Measurements from ENCODE around the gene SLC49A4.

Gene SLC49A4

DNA sequence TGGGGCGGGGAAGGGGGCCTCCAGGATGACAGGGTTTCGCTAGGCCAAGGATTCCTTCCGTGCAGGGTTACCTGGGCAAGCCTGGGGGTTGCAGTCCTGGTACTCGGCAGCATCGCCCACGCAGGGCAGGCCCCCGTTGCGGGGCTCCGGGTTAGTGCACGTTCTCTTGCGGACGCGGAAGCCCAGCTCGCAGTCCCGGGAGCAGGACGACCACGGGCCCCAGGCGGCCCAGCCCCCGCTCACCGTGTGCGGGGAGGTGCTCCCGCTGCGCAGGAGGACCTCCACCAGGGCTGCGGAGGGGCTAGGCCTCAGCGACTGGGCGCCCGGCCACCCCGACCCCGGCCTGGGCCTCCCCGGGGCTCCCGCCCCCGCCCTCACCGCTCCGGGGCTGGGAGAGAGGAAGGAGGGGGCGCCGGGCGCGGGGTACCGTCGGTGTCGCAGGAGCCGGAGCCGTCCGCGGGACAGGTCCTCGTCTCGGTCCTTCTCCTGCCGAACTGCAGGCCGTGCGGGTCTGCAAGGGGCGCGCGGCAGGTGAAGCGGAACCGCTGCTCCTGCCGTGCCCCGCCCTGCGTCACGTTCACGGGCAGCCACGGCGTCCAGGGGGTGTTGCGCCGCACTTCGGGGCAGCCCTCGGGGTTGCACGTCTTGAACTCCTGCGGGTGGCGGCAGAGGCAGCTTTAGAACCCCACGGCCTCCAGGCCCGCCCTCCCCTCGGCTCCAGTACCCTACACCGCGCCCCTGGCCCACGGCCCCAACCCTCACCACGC lies 118.1 kb downstream of the SLC49A4 start:
- no peak for DNase-seq

DNA sequence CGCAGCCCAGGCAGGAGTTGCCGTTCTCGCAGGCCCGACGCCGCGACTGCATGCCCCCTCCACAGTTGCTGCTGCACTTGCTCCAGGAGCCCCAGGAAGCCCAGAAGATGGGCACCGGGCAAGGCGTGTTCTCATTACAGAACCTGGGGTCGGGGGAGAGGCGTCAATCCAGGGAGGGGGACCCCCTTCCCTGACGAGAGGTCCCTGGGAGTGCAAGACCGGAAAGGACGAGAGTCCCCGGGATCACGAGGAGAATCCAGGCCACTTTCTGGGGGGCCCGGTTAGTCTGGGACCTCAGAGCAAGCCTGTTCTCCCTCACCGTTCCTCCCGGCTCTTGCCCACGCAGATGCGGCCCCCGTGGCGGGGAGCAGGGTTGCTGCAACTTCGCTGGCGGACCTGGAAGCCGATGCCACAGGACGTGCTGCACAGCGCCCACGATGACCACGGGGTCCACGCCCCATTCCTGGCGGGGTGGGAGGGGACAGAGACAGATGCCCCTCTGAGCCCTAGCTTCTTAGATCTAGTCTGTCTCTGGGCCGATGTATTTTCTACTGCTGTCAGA lies 118.8 kb downstream of the SLC49A4 start:
- DNase-seq = no peak

DNA sequence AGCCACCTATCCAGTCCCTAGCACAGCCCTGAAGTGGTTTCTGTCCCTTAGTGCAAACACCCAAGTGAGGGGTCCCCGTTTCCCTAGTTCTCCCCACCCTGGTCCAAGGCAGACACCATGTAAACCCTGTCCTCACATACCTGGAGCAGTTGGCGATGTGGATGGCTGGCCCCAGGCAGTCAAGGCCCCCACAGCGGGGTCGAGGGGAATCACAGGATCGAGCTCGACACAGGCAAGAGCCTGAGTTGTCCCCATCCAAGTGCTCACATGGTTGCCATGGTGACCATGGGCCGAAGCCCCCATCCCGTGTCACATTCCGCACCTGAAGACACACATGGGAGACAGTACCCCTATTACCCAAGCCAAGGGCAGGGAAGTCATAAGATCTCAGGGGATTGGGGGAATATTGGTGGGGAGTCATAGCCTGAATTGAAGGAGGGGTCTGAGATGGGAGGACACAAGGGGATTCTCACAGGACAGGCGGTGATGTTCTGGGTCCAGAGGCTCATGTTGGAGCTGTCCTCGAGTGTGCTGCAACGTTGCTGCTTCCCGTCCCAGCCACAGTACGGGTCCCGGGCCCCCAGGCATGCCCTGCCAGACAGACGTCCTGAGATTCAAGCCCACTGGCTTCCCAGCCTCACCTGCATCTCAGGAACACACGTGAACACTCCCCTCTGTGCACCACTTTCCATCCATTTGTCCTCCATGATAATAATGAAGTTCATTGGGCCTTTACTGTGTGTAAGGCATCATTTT lies 120.6 kb downstream of the SLC49A4 start:
- DNase-seq = no peak

DNA sequence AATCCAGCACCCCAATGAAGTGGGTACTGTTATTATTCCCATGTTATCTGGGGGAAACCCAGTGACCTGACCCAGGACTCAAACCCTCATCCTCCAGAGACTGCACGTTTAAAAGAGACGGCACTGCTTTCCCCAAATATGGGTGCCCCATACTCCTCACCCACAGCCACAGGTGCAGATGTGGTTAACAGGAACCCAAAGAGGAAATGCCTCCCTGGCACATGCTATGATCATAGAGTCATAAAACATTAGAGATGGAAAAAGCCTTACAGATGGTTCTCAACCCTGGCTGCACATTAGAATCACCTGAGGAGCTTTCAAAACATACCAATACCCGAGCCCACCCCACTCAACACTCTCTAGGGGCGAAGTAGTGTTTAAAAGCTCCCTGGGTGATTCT lies 121.2 kb downstream of the SLC49A4 start:
- no peak for DNase-seq

DNA sequence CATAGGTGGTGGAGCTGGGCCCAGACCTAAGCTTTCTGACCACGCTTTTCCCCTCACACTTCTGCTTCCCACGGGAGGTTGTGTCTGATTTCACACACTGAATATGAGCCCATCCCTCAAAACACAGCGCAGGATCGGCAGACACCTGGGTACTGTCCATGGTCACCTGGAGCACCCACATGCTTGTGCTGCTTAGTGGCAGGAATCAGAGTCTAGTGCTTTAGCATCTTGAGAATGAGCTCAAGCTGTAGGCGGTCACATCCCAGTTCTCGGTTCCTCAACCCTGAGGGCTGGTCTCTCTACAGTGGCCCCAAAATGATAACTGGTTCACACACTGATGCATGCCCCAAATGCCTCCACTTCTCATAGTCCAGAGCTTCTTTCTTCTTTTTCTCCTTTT lies 121.7 kb downstream of the SLC49A4 start:
- no peak for DNase-seq

DNA sequence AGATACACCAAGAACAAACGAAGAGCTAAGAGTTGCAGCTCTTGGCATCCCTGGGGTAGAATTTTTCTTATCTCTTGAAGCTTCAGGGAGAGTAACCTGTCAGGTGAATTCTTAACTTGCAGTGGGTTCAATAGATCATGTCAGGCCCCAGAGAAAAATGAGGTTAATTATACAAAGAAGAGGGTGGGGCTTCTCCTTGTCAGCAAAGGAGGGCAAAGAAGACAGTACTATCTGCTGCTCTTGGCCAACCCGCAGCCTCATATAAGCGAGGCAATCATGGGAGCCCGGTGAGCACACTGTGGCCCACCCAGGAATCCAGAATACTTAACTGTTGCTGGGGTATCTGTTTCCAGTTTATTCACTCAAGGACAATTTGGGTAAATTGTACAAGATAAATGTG lies 122.5 kb downstream of the SLC49A4 start:
- DNase-seq = no peak

DNA sequence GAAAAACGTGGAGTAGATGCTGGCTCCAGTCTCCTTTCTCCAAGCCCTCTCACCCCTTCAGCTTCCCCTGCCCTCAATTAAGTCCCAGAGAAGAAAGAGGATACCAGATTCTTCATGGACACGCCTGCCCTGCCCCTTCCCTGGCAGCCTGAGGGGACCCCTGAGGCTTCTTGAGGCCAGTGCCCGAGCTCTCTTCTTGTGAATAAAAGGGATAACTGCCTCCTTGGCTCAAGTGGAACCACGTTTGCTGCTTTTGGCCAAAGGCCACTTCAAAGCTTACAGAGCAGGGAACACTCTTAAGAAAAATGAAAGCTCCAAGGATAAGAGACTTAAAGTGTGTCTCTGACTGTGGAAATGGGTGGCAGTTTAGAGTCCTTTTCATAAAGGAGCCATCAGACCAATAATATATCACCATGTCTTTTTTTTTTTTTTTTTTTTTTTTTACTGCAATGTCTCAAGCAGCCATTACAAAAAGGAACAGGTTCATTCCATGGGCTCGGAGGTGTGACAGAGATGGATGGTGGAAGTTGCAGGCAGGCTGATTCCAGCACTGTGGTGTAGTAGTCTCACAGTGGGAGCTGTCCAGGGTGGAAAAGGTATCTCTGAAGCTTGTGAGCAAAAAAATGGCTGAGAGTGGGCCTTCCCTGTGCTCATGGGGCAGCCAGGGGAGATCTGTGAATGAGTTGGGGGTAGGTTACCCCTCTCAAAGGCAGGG lies 123.9 kb downstream of the SLC49A4 start:
- no peak for DNase-seq

DNA sequence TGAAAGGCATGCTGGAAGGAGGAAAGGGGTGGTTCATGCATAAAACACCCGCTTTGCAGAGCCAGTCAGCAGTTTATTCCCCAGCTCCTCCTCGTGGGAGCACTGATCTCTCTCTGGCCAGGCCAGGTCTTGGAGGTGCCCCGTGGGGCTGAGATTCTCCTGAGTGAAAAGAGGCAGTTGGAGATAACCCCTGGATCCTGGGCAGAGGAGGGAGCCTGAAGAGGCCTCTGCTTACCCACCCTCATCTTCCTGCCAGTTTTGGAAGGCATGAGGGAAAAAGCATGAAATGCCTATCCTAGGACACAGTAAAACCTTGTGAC lies 124.4 kb downstream of the SLC49A4 start:
- no peak for DNase-seq

DNA sequence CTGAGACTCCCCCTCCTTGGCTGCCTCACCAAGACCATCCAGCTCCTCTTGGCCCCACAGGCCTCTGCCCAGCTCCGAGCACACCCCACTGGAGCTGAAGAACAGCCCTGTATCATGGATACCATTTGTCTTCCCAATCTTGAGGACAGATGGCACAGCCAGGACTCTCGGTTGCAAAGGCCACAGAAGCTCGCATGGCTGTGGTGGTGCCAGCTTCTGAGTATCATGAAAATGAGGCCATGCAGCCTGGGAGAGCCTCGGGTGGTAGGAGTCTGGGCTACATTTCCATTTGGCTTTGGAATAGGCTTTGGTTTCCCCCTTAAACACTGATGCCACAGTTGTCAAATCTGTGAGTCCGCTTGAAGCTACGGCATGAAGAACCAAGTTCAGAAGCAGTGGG lies 126.1 kb downstream of the SLC49A4 start:
- no peak for DNase-seq

DNA sequence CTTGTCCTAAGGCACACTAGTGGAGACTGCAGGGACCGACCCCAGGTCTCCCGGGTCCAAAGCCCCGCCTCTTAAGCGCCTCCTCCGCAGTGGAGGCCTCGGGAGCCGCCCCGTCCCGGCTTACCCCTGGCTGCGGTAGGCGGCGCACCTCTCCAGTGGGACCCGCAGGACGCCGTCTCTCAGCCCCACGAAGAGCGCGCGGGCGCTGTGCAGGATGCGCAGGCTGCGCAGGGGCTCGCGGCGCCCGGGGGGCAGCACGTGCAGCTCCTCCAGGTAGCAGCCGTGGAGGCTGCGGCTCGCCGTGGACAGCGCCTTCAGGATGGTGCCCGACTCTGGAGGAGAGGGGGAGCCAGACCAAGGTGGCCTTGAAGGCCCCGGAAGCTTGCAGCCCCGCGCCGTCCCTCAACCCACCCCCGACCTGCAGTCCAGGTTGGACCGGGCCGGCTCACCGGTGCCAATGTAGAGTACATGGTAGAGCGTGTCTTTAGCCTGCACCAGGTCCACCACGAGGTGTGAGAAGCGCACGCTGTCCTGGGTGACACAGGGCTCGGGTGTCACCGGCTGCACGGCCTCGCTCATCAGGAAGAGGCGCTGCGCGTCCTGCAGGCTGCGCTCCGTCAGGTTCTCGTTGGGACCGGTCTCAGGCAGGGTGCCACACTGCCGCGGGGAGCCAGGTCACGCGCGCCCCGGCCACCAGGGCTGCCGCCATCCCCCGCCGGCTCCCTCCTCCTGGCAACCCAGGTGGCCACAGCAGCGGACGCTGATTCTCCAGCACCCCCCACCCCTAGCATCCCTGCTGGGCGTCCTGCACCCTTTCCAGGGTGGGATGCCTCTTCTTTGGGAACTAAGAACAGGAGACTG lies 127.2 kb downstream of the SLC49A4 start:
- DNase-seq = no peak

DNA sequence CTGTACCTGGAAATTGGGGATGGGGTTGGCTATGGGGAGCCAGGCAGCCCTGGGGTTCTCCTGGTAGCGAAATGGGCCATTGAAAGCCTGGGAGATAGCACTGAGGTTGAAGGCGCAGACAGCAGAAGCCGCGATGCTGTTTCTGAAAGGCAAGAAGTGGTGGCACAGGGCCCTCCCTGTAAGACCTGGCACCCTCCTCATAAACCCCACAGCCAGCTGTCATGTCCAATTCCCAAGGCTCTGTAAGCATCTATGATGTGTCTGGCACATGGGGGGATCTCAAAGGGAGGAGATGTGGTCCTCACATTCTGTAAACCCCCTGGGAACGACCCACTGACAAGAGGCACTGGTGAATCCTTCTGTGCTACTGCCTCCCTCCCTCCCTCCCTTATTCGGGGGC lies 128.7 kb downstream of the SLC49A4 start:
- no peak for DNase-seq

DNA sequence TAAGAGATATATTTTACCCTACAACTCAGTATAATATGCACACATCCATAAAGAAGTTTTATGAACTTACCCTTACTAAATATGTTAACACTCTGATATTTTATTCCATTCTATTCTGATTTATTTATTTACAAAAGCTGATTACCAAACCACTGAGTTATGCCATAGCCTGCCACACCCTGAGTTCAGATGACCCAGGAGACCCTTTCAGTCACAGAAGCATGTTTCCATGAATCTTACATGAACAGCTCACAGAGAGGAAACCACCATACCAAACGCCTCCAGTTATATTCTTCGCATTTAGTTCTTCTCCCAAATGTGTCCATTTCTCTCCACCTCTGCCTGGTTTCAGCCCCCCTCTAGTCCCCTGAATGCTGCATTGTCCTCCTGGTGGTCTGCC lies 129.2 kb downstream of the SLC49A4 start:
- no peak for DNase-seq

DNA sequence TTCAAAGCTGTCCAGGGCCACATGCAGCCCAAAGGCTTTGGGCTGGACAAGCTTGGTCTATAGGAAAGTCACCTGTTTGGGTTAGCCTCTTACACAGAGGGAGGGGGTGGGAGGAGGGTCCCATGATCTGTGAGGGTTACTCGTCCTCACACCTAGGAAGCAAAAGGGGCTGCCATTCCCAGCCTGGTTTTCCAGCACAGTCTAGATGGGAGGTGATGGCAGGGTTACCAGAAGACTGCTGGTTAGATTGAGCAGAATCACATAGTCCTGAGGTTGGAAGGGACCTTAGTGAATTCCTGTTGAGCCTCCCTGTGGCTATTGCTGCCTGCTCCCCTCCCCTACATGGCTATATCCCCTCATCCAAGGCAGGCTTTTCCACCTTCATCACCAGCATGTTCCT lies 130.9 kb downstream of the SLC49A4 start:
- no peak for DNase-seq

DNA sequence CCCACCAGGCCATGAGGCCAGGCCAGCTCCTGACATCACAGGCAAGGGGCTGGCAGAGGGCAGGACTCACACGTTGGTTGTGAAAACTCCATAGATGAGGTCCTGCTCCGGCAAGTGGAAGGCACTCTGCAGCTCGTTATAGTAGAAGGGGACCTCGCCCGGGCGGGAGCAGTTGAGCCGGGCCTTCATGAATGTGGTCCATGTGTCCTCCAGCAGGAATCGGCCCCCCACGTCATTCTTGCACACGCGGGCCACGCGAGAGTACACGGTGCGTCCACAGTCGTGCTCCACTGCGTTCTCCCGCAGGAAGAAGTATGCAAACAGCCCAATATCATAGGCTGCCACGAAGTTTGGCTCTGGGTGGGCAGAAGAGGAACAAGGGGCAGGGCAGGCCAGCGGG lies 131.5 kb downstream of the SLC49A4 start:
- no peak for DNase-seq

DNA sequence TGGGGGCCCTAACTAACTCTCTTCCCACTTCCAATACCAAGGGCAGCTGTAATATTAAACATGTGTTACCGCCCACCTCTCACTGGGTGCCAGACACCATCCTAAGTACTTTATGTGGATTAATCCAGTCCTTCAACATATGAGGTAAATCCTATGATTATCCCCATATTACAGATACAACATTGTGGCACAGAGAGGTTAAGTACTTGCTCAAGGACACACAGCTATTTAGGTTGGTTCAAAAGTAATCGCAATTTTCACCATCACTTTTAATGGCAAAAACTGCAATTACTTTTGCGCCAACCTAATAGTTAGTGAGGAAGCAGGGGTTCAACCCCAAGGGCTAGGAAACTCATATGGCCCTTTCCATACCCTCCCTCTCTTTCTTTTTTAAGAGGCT lies 131.9 kb downstream of the SLC49A4 start:
- no peak for DNase-seq

DNA sequence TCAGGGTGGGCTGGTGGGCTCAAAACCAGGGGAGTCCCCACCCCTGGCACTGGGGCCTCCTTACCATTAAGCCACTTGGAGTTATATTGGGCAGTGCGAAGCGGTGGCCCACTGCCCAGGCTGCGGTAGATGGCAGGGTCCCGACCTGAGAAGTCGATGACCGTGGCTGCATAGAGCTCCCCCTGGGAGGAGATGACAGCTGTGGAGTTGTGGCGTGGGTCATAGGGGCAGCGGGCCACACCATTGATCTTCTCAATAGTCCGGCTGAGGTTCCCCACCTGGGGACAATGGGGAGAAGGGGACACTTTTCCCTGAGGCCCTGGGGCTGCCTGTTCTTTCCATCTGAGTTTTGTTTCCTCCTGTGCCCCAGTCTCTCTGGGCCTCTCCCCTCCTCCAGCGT lies 132.9 kb downstream of the SLC49A4 start:
- DNase-seq = no peak

DNA sequence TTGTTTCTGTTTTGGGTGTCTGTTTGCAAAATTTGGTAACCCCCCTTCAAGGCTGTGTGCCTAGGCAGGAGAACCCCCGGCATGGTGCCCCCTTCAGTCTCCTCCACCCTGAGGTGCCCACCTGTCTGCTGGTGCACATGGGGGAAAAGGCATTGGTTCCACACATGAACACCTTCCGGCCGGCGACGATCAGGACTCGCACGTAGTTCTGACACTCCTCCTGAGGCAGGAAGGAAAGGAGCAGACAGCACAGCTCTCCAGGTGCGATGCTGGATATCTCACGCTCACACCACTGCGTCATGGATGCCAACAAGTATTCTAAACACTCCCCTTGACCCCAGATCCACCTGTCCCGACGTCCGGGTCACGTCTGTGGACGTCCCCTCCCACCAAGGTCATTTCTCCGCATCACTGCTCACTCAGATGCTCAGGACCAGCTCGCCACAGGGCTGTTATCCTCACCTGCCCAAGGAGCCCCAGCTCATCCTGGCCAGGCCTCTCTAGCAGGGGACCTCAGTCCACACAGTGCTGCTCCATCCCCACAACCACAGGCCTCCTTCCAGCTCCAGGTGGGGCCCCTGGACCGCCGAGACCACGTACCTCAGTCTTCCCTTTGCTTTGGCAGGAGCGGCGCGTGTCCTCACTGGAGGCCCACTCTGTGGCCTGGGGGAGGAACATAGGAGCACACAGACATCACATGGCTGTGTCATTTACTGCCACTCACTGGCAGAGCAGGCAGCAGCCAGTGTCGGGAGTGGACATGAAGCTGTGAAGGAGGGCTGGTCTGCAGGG lies 133.7 kb downstream of the SLC49A4 start:
- no peak for DNase-seq

DNA sequence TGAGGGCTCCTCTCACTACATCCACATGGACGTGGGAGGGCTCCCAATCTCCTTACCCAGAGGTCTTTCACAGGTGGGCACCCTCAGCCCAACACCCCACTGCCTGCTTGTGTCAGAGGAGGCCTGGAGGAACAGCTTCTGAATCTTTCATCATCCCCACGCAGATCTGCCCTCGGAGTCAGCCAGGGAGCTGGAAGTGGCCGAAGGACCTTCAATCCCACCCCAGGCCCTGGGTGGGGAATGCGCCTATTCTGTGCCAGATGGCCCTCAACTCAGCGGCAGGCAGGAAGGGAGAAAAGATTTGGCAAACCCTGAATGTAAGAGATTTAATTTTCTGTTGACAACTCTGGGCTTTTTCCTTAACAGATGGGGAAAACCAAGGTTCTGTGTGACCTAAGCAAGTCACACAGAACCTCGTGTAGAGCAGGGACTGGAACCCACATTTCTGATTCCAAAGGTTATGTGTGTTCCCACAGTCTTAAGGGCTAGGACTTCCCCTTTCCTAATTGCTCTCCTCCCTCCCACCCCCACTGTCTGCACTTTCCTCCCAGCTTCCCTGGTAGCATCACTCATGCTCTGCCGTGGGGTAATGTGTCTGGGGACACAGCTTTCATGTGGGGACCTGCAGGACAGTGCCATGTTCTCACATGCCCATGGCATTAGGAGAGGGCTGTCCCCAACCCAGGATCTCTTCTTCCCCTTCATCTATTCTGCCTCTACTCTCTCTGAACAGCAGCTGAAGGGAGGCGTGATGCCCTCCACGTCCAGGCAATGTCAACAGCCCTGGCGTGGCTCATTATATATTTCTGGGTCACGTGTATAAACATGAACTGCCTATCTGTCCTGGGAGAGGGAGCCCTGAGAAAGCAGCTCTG lies 134.6 kb downstream of the SLC49A4 start:
- DNase-seq = no peak

DNA sequence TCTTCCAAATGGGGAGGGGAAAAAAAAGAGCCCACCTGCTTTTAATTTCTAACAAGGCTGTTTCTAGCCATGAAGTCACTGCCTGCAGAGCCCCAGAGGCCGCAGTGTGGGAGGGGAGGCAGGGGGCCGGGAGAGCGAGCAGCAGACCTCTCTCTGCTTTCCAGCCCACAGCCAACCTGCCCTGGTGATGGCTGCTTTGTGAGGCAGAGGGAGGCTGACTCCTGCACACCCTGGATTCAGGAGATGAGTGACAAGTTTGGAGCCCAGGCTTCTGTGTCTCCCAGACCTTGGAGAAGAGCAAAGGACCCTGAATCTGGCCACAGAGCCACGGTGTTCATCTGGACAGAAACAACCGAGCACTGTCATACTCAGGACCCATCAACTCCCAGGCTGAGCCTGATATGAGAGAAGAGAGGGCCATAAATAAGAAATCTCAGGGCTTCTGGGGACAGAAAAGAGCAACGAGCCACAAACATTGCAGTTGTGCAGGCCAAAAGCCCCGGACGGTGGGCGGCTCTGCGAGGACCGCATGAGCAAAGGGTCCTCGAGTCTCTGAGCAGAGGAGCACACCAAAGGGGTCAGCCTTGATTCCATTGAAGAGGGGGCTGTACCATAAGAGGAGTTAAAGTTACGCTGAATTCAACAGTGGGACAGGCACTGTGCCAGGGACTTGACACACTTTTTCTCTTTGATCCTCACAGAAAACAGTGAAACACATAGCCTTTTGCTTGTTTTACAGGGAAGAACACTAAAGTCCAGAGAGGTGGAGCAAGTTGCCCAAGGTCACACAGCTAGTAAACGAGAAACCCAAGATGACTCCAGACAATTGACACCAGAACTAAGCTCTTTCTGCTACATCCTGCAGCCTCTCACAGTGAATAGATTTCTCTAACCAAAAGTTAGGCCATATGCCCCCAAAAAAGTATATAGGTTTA lies 135.5 kb downstream of the SLC49A4 start:
- no peak for DNase-seq

All from NCI-H1092 (cell line).